Fibroblast of the aortic adventitia (primary cell): ENCODE data around the gene SPTBN1. TPM values are rescaled to one million over a fixed set of nuclear protein-coding genes. Genes with fewer than 3 reads are reported as not detected.

Experiments
- DNase-seq: peaks from one replicate; pipeline ENCODE4 v3.0.0-alpha.2; 2010; ENCODE audit warnings: low read depth
- H3K4me3 ChIP-seq: 2 replicates; pipeline ENCODE4 v1.5.1; 2011; ENCODE audit warnings: low read depth, mild to moderate bottlenecking, control low read depth, low read length, moderate library complexity
- CTCF ChIP-seq: IDR thresholded peaks from 2 replicates; pipeline ENCODE4 v1.5.1; 2011; ENCODE audit warnings: mild to moderate bottlenecking, low read length, control low read depth, inconsistent platforms; ENCODE audit not compliant: insufficient read depth
- total RNA-seq: library from RNA; depleted of rRNA; stranded (reverse); fragments of >200 nt; gene quantifications from 2 replicates; pipeline ENCODE4 v1.2.3, GENCODE V29; 2012; ENCODE audit warnings: low replicate concordance

Gene SPTBN1
- total RNA-seq, 1 donor, result 293 TPM

- no peak for TF ChIP-seq CTCF
- no peak for DNase-seq
- H3K4me3 ChIP-seq, result no peak overlapping the region
Observed at GRCh38 chr2:54699665-54700064, 243.5 kb downstream of the SPTBN1 start.

- DNase-seq, result peak; percentile 54
- TF ChIP-seq CTCF, result no peak
- H3K4me3 ChIP-seq, result no peak overlapping the region
Observed at GRCh38 chr2:54701029-54701428, 244.9 kb downstream of the SPTBN1 start.

GRCh38 chr2:54704238-54704637 lies 248.1 kb downstream of the SPTBN1 start:
- TF ChIP-seq CTCF, result no peak
- no peak for DNase-seq

GRCh38 chr2:54704688-54705605 lies 248.8 kb downstream of the SPTBN1 start:
- H3K4me3 ChIP-seq, result no peak overlapping the region
- peak; percentile 58 for TF ChIP-seq CTCF
- DNase-seq, result peak; percentile 88

More at GRCh38 chr2:54704238-54704637, 248.1 kb downstream of the SPTBN1 start:
- no peak overlapping the region for H3K4me3 ChIP-seq

DNA sequence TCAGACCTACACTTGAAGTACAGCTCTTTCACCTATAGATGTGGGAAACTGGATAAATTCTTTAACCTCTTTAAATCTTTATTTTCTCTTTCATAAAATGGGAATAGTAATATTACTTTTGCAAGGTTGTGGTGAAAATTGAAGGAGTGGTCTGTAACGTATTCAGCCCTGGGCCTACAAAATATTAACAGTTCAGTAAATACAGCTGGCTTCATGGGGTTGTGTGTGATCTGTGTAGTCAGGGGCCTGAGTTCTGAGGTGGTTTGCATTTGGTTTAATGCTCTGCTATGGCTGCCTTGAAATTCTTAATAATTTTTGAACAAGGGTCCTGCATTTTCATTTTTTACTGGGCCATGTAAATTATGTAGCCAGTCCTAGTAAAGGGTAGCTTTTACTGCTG lies 250.5 kb downstream of the SPTBN1 start:
- no peak for DNase-seq
- no peak for TF ChIP-seq CTCF
- H3K4me3 ChIP-seq, result no peak overlapping the region

DNA sequence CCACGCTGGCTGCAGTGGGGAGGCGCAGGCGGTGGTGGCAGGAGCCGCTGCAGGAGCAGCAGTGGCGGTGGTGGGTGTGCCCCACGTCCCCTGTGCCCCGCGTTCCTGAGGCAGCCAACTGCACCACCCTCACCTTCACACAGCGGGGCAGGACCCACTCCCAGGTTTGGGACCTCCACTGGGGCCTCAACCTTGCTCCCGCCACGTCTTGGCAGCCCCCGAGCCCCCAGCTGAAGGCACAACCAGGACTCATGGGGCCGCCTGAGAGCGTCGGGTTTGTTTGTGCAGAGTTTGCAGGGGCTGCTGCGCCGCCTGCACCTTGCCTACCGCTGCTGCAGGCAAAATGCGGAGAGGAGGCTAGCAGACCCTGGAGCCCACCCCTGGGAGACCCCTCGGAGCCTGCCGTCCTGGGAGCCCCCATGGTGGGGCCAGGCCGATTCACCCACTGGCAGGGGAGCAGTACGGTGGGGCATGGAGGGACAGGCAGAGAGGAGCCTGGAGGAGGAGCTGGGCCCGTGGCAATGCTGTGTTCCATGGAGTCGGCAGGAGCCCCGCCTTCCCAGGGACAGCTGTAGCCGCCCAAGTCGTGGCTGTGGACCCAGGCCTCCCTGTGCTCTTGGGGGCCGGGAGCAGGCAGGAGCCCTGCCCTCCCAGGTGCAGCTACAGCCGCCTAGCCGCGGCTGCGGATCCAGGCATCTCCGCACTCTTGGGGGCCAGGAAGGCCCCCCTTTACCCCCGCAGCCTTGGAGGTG lies 252.6 kb downstream of the SPTBN1 start:
- H3K4me3 ChIP-seq, result no peak overlapping the region
- no peak for DNase-seq

More for the DNA sequence above, 252.6 kb downstream of the SPTBN1 start:
- TF ChIP-seq CTCF, result no peak
